CD4-positive, alpha-beta T cell (primary cell): ENCODE measurements around the gene DDX28. TPM values are rescaled to one million over a fixed set of nuclear protein-coding genes. Genes with fewer than 3 reads are reported as not detected.

Experiments
- ATAC-seq: fragments of 200-7000 bp; cut with Tn5 transposase; one replicate; pipeline ENCODE4 v1.10.0; 2022; ENCODE audit warnings: mild to moderate bottlenecking; ENCODE audit not compliant: poor library complexity
- CTCF ChIA-PET: fragments of 350-600 bp; sonication (Branson Sonifier 250); formaldehyde crosslinking; loops from one replicate; lab custom pipeline; 2021; ENCODE audit warnings: antibody characterized with exemption, inconsistent platforms; lab: Charles Lee
- POLR2A ChIA-PET: fragments of 350-600 bp; sonication (Branson Sonifier 250); formaldehyde crosslinking; loops from one replicate; lab custom pipeline; 2021; ENCODE audit warnings: antibody characterized with exemption, inconsistent platforms; lab: Charles Lee
- DNase-seq, 14 experiments: peaks; one replicate each; pipeline ENCODE4 v3.0.0-alpha.2; 2013 to 2020; ENCODE audit warnings: mixed read lengths in 2 of 14
- H3K27ac ChIP-seq, 2 donors: one replicate each; pipeline versions ENCODE4 v1.5.1 to v1.7.0; 2013; ENCODE audit warnings: low read length in 2 of 2, low read depth in 1 of 2, mild to moderate bottlenecking in 1 of 2
- H3K27me3 ChIP-seq, 2 experiments: 1 replicate in 1 of 2; 2 replicates in 1 of 2; pipeline versions ENCODE4 v1.6.1 to v1.7.0; 2013; ENCODE audit warnings: low read length in 2 of 2, control low read depth in 1 of 2, mild to moderate bottlenecking in 1 of 2, moderate library complexity in 1 of 2; ENCODE audit not compliant: insufficient read depth in 2 of 2, control insufficient read depth in 1 of 2
- H3K36me3 ChIP-seq: one replicate; pipeline ENCODE4 v1.6.1; 2013; ENCODE audit warnings: low read length, control low read depth; ENCODE audit not compliant: insufficient read depth
- H3K4me1 ChIP-seq: one replicate; pipeline ENCODE4 v1.6.1; 2013; ENCODE audit warnings: low read length, control low read depth; ENCODE audit not compliant: insufficient read depth
- H3K4me3 ChIP-seq: one replicate; pipeline ENCODE4 v1.5.1; 2013; ENCODE audit warnings: mild to moderate bottlenecking, low read length, moderate library complexity
- H3K9me3 ChIP-seq, 2 experiments: 1 replicate in 1 of 2; 2 replicates in 1 of 2; pipeline versions ENCODE4 v1.6.1 to v1.7.0; 2013; ENCODE audit warnings: low read length in 2 of 2, mild to moderate bottlenecking in 2 of 2, control low read depth in 1 of 2, moderate library complexity in 1 of 2; ENCODE audit not compliant: control insufficient read depth in 1 of 2, insufficient read depth in 1 of 2
- H3K27ac Mint-ChIP-seq: one replicate; pipeline ENCODE4 v1.8.0; 2020; ENCODE audit warnings: mixed read lengths
- H3K27me3 Mint-ChIP-seq: one replicate; pipeline ENCODE4 v1.8.0; 2021; ENCODE audit warnings: mixed read lengths
- H3K36me3 Mint-ChIP-seq: one replicate; pipeline ENCODE4 v1.8.0; 2021; ENCODE audit warnings: low read depth, mixed read lengths
- H3K4me1 Mint-ChIP-seq: one replicate; pipeline ENCODE4 v1.8.0; 2021; ENCODE audit warnings: low read depth, mixed read lengths
- H3K4me3 Mint-ChIP-seq: one replicate; pipeline ENCODE4 v1.8.0; 2020; ENCODE audit warnings: mild to moderate bottlenecking, mixed read lengths
- H3K9me3 Mint-ChIP-seq: one replicate; pipeline ENCODE4 v1.8.0; 2020; ENCODE audit warnings: mixed read lengths
- CTCF ChIP-seq: fragments of 200-600 bp; IDR thresholded peaks from one replicate; pipeline ENCODE4 v1.8.0; 2022; ENCODE audit warnings: antibody characterized with exemption, mild to moderate bottlenecking
- intact Hi-C, 2 experiments: fragments of 100-400 bp; cut with DNase I in 1 of 2; cut with micrococcal nuclease in 1 of 2; formaldehyde crosslinking; loops; one replicate each; pipeline versions ENCODE4 v1.15.1 to v1.9.0; 2023 to 2025; cut with DNase I, micrococcal nuclease
- total RNA-seq, 174 experiments: library from RNA in 2 of 174; stranded (reverse) in 2 of 174; gene quantifications; one replicate each; pipeline ENCODE4 v1.2.3 and lab custom pipeline; 2021 to 2026

Gene DDX28
- total RNA-seq, 2 experiments from 2014 or later: 18.9 to 19.4 TPM

- no peak for TF ChIP-seq CTCF
- DNase-seq (no peak), ATAC-seq (no peak)
- CTCF ChIA-PET: interaction anchor here (2.5 kb wide), 1 partner anchor 54 kb away, joined by 11 read pairs; no protein-coding TSS in a partner anchor
- H3K9me3 ChIP-seq: no peaks in the 10 kb centered on the region
- Mint-ChIP-seq H3K4me3 (no peak overlapping the region), H3K9me3 (no peaks in the 10 kb centered on the region), H3K4me1 (peaks cover 29% of the 10 kb centered on the region), H3K27me3 (no peaks in the 10 kb centered on the region), H3K36me3 (peaks cover 9% of the 10 kb centered on the region), H3K27ac (no peak overlapping the region)
- H3K27ac ChIP-seq: no peak overlapping the region
- no peak overlapping the region for H3K4me3 ChIP-seq
- peaks cover 11% of the 10 kb centered on the region for H3K36me3 ChIP-seq
- H3K27me3 ChIP-seq: no peaks in the 10 kb centered on the region
- POLR2A ChIA-PET: interaction anchor here (0.7 to 5.1 kb wide), 6 partner anchors 10 to 98 kb away, joined by 3 to 23 read pairs (median 4); partner anchors contain the start of genes NFATC3 and PSMB10
- intact Hi-C loops: no loop called here
- H3K4me1 ChIP-seq: peaks cover 23% of the 10 kb centered on the region
Observed at GRCh38 chr16:67986949-67987348, 36.1 kb downstream of the DDX28 start.

DNA sequence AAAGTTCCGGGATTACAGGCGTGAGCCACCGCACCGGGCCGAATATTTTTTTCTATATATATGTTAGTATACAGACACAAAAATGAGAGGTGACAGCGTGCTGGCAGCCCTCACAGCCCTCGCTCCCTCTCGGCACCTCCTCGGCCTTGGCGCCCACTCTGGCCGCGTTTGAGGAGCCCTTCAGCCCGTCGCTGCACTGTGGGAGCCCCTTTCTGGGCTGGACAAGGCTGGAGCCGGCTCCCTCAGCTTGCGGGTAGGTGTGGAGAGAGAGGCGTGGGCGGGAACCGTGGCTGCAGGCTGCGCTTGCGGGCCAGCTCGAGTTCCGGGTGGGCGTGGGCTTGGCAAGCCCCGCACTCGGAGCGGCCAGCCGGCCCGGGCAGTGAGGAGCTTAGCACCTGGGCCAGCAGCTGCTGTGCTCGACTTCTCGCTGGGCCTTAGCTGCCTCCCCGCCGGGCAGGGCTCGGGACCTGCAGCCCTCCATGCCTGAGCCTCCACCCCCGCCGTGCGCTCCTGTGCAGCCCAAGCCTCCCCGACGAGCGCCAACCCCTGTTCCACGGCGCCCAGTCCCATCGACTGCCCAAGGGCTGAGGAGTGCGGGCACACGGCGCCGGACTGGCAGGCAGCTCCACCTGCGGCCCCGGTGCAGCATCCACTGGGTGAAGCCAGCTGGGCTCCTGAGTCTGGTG lies 40.9 kb downstream of the DDX28 start:
- POLR2A ChIA-PET: interaction anchor here (1.0 to 2.7 kb wide), 4 partner anchors 10 to 41 kb away, joined by 3 to 16 read pairs (median 5); partner anchors contain the start of genes DDX28, DUS2 and SLC12A4
- Mint-ChIP-seq H3K4me3 (no peak overlapping the region), H3K4me1 (peaks cover 24% of the 10 kb centered on the region), H3K9me3 (no peaks in the 10 kb centered on the region), H3K36me3 (no peaks in the 10 kb centered on the region), H3K27me3 (no peaks in the 10 kb centered on the region), H3K27ac (no peak overlapping the region)
- no peaks in the 10 kb centered on the region for H3K9me3 ChIP-seq
- CTCF ChIA-PET: interaction anchor here (1.9 to 2.2 kb wide), 2 partner anchors 59 to 165 kb away, joined by 3 to 4 read pairs; no protein-coding TSS in a partner anchor
- intact Hi-C loops: loop anchor here in 1 of 2 experiments (2.0 kb wide), 1 partner anchor 13 kb away; the partner anchor contains the start of gene SLC12A4
- TF ChIP-seq CTCF: no peak
- no peak overlapping the region for H3K4me3 ChIP-seq
- ATAC-seq (no peak), DNase-seq (no peak)
- no peaks in the 10 kb centered on the region for H3K36me3 ChIP-seq
- H3K27ac ChIP-seq: no peak overlapping the region
- peaks cover 23% of the 10 kb centered on the region for H3K4me1 ChIP-seq
- no peaks in the 10 kb centered on the region for H3K27me3 ChIP-seq

- Mint-ChIP-seq H3K36me3 (no peaks in the 10 kb centered on the region), H3K4me3 (no peak within 1 kb of the TSS), H3K27me3 (no peaks in the 10 kb centered on the region), H3K9me3 (no peaks in the 10 kb centered on the region), H3K4me1 (peaks cover 23% of the 10 kb centered on the region), H3K27ac (no peak within 1 kb of the TSS)
- intact Hi-C loops: no loop called here
- TF ChIP-seq CTCF: no peak
- ATAC-seq (no peak), DNase-seq (peak in 2 of 14 experiments; percentile 31 to 49)
- Histone ChIP-seq H3K4me3 (no peak within 1 kb of the TSS), H3K27ac (no peak within 1 kb of the TSS), H3K4me1 (peaks cover 23% of the 10 kb centered on the region), H3K36me3 (no peaks in the 10 kb centered on the region), H3K27me3 (no peaks in the 10 kb centered on the region), H3K9me3 (no peaks in the 10 kb centered on the region)
- ChIA-PET POLR2A (no interaction called here), CTCF (interaction anchor here (1.9 kb wide), 1 partner anchor 163 kb away, joined by 3 read pairs; no protein-coding TSS in a partner anchor)
Observed at GRCh38 chr16:67979955-67980678, 42.9 kb downstream of the DDX28 start, which contains the start of gene DPEP3. Gene DPEP3, minus strand, starts transcription at chr16:67980499. Its CDS starts 119 bp downstream, at chr16:67980380.
